ENCODE data around the gene ZCCHC8.

The ZCCHC8 gene

GRCh38 chr12:122533856-122534255 is 33.1 kb upstream of the ZCCHC8 start:
- TF ChIP-seq EZH2phosphoT487 (IDR thresholded peaks at IDR 0.05; ENCODE audit: borderline replicate concordance, low read length) (no peak), CTCF (IDR thresholded peaks at IDR 0.05; ENCODE audit: low read depth, low read length, poor library complexity, severe bottlenecking) (no peak)
- Histone ChIP-seq H3K79me2 (ENCODE audit: control insufficient read depth, low read length) (peaks cover 76% of the 10 kb centered on the region), H3F3A (ENCODE audit: control insufficient read depth, insufficient read depth) (0 out of 2 replicates have a peak, but pooled peaks cover 7% of the 10 kb centered on the region), H3K27ac (ENCODE audit: low read depth, low read length) (no peak overlapping the region), H3K4me3 (ENCODE audit: low read length) (no peak overlapping the region), H3K4me2 (ENCODE audit: low read length) (no peak overlapping the region), H3K9me2 (replicated peaks; ENCODE audit: control insufficient read depth, low read length) (no peaks in the 10 kb centered on the region), H3K36me3 (ENCODE audit: control insufficient read depth, low read length) (peaks cover 89% of the 10 kb centered on the region), H3K4me1 (ENCODE audit: control insufficient read depth, low read length) (peaks cover 23% of the 10 kb centered on the region), H3K27me3 (ENCODE audit: control insufficient read depth, low read length) (no peaks in the 10 kb centered on the region), H4K20me1 (ENCODE audit: control insufficient read depth, insufficient read depth, low read depth, low read length) (no peaks in the 10 kb centered on the region), H3K9me3 (ENCODE audit: control insufficient read depth, insufficient read depth, low read length) (no peaks in the 10 kb centered on the region)

- peak overlapping the region; percentile 70 for H3K4me2 ChIP-seq (ENCODE audit: low read length)
Observed at GRCh38 chr12:122528992-122529391, 28.3 kb upstream of the ZCCHC8 start.

GRCh38 chr12:122528582-122528981 is 27.9 kb upstream of the ZCCHC8 start:
- H3K4me2 ChIP-seq (ENCODE audit: low read length), result peak overlapping the region; percentile 70
- 0 out of 2 replicates have a peak, but pooled peaks cover 7% of the 10 kb centered on the region for H3F3A ChIP-seq (ENCODE audit: control insufficient read depth, insufficient read depth)
- peaks cover 16% of the 10 kb centered on the region; the same call in 1 of the 2 replicates for H4K20me1 ChIP-seq (ENCODE audit: control insufficient read depth, insufficient read depth, low read depth, low read length)
- TF ChIP-seq EZH2phosphoT487 (IDR thresholded peaks at IDR 0.05; ENCODE audit: borderline replicate concordance, low read length) (no peak), CTCF (IDR thresholded peaks at IDR 0.05; ENCODE audit: low read depth, low read length, poor library complexity, severe bottlenecking) (no peak)
- H3K79me2 ChIP-seq (ENCODE audit: control insufficient read depth, low read length), result peaks cover 98% of the 10 kb centered on the region
- no peaks in the 10 kb centered on the region for H3K27me3 ChIP-seq (ENCODE audit: control insufficient read depth, low read length)
- peaks cover 88% of the 10 kb centered on the region for H3K36me3 ChIP-seq (ENCODE audit: control insufficient read depth, low read length)
- H3K27ac ChIP-seq (ENCODE audit: low read depth, low read length), result peak overlapping the region; percentile 84
- peak overlapping the region; percentile 81 for H3K4me3 ChIP-seq (ENCODE audit: low read length)
- no peaks in the 10 kb centered on the region for H3K9me3 ChIP-seq (ENCODE audit: control insufficient read depth, insufficient read depth, low read length)
- H3K9me2 ChIP-seq (replicated peaks; ENCODE audit: control insufficient read depth, low read length), result no peaks in the 10 kb centered on the region
- peaks cover 43% of the 10 kb centered on the region for H3K4me1 ChIP-seq (ENCODE audit: control insufficient read depth, low read length)

More at GRCh38 chr12:122528992-122529391, 28.3 kb upstream of the ZCCHC8 start:
- Histone ChIP-seq H4K20me1 (ENCODE audit: control insufficient read depth, insufficient read depth, low read depth, low read length) (peaks cover 12% of the 10 kb centered on the region; the same call in 1 of the 2 replicates), H3K79me2 (ENCODE audit: control insufficient read depth, low read length) (peaks cover 98% of the 10 kb centered on the region), H3K36me3 (ENCODE audit: control insufficient read depth, low read length) (peaks cover 88% of the 10 kb centered on the region), H3K4me1 (ENCODE audit: control insufficient read depth, low read length) (peaks cover 39% of the 10 kb centered on the region), H3K27ac (ENCODE audit: low read depth, low read length) (no peak overlapping the region), H3K27me3 (ENCODE audit: control insufficient read depth, low read length) (no peaks in the 10 kb centered on the region), H3K4me3 (ENCODE audit: low read length) (peak overlapping the region; percentile 81), H3K9me2 (replicated peaks; ENCODE audit: control insufficient read depth, low read length) (no peaks in the 10 kb centered on the region), H3F3A (ENCODE audit: control insufficient read depth, insufficient read depth) (0 out of 2 replicates have a peak, but pooled peaks cover 7% of the 10 kb centered on the region), H3K9me3 (ENCODE audit: control insufficient read depth, insufficient read depth, low read length) (no peaks in the 10 kb centered on the region)
- TF ChIP-seq CTCF (IDR thresholded peaks at IDR 0.05; ENCODE audit: low read depth, low read length, poor library complexity, severe bottlenecking) (no peak), EZH2phosphoT487 (IDR thresholded peaks at IDR 0.05; ENCODE audit: borderline replicate concordance, low read length) (no peak)

All from DOHH2 (cell line).